C4-2B (cell line): ENCODE results near the gene NFYC.

Experiments used
- H3K27ac ChIP-seq: fragments of 450-650 bp; 2 replicates; pipeline ENCODE4 v1.5.1; 2017
- CTCF ChIP-seq: fragments of 450-650 bp; conservative IDR thresholded peaks from 2 replicates; pipeline ENCODE4 v1.5.1; 2017; ENCODE audit warnings: mild to moderate bottlenecking
- ZFX ChIP-seq: fragments of 450-650 bp; IDR thresholded peaks from 2 replicates; pipeline ENCODE4 v1.6.1; 2017

NFYC gene

DNA sequence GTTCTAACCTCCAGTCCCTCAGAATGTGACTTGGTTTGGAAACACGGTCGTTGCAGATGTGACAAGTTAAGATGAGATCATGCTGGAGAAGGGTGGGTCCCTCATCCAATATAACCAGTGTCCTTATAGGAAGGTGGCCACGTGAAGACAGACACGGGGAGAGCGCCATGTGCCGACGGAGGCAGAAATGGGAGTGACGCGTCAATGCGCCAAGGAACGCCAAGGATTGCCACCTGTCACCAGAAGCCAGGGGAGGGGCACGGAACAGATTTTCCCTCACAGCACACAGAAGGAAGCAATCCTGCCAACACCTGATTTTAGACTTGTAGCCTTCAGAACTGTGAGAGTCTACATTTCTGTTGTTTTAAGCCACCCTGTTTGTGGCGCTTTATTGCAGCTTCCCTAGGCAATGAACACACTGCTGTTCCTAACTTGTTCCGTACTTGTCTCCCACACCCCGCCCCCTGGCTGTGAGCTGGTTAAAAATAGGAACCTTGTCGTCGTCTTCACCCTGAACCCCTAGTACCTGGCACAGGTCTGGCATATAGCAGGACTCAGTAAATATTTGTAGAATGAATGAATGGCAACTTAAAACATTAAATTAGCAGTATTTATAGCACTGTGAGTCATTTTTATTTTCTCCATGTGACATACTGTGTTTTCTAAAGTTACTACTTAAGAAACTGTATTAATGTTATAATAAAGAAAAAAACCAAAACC is 40.2 kb upstream of the NFYC start:
- TF ChIP-seq ZFX (no peak), CTCF (no peak)
- no peak overlapping the region for H3K27ac ChIP-seq

DNA sequence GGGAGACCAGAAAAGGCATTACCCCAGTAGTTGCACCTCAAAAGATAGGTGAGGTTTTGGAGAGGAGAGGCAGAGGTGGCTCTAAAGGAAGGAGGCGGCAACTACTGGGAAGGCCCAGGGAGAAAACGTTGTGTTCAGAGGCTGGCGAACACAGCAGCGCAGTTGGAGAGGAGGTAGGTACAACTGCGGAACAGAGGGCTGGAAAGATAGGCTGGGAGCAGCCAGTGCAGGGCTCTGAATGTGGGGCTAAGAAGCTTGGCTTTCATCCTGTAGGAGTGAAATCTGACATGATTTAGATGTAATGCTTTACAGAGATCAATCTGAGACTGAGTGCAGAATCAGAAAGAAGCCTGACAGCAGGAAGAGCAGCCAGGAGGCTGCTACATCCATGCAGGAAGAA is 39.0 kb upstream of the NFYC start:
- no peak overlapping the region for H3K27ac ChIP-seq
- no peak for TF ChIP-seq ZFX
- no peak for TF ChIP-seq CTCF

DNA sequence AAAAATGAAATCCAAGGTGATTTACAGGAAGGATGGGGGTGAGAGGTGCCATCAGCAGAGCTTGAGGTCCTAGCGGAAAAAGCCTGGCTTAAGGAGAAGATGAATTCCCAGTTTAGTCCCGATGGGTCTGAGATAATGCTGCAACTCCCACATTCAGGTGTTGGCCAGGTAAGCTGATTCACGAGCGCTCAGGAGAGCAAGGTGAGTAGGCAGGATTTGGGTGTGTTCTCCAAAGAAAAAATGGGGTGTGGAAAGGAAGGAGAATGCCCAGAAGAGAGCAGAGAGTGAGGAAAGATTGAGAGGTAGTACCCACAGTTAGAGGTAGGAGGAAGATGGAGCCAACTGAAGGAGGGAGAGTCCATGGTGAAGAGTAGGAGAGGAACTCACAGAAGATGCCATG is 38.5 kb upstream of the NFYC start:
- H3K27ac ChIP-seq = no peak overlapping the region
- TF ChIP-seq CTCF = no peak
- TF ChIP-seq ZFX = no peak

DNA sequence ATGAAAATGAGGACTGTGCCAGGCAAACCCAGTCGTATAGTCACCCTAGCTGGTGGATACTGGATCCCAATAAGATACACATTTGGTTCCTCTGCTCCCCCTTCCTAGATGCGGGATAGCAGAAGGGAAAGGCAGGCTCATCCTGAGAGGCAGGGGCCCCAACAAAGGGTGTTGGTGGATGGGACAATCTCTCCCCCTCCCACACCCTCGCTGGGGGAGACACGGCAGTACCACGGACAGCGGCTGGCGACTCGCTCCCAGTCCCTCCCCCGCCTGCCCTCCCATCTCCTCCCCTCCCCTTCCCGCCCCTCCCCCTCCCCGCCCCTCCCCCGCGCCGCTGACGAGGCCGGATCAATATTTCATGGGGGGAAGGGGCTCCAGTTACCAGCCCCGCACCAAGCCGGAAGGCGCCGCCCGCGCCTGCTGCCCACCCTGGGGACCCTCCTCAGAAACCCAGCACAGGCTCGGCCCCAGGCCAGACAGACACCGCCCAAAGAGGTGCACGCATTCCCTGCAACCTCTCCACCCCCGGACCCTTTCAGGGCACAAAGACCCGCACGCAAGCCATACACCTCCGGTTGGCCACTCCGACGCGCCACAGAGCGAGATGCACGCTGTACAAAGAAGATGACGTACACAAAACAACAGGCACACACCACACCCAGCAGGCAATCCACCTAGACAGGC is 37.5 kb upstream of the NFYC start:
- TF ChIP-seq ZFX (no peak), CTCF (no peak)
- no peak overlapping the region for H3K27ac ChIP-seq

DNA sequence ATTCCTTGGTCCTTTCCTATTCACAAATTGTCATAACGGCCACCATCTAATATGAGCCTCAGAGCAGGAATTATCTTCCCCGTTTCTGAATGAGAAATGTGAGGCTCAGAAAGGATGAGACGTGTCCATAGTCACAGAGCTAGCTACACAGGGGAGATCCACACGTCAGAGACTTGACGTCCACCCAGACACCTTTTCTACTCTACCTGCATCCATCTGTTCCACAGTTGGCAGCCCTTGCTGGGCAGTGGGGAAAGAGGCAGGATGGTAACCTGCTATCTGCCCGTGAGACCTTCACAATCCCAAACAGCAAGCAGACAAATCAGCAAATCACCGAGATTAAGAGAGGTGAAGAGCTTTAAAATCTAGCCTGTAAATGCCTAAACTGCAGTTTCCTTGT is 34.5 kb upstream of the NFYC start:
- no peak overlapping the region for H3K27ac ChIP-seq
- TF ChIP-seq CTCF (no peak), ZFX (no peak)

DNA sequence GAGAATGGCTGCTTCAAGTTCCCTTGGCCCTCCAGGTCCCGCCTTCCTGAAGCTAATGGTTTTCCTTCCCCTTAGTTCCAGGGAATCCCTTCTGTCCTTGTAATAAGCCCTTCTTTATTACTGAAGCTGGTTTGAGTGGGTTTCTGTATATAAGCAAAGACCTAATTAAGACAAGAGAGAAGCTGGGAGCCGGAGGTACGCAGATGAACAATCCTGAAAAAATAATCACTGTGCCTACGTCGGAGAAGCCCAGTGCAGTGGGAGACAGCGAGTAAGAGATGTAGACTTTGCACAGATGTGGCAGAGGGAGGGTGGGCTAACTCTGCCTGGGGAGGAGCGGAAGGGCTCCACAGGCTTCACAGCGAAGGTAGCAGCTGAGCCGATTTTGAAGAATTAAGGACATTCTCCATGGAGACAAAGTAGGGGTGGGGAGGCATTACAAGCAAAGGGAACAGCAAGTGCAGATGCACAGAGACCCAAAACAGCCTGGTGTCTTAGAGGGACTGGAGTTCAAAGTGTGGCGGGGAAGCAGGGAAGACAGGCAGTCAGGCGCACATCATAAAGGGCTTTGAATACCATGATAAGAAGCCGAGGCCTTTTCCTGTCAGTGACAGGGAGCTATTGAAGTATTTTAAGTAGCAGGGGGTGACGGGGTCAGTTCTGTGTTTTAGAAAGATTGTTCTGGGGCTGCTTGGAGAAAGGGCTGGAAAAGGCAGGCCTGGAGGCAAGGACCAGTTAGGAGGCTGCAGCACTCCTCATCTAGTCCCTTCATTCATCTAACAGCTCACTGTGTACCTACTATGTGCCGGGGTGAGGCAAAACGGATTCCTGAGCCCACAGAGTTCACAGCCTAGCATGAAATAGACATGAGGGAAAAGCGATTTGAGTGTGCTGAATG is 32.5 kb upstream of the NFYC start:
- no peak for TF ChIP-seq CTCF
- no peak for TF ChIP-seq ZFX
- no peak overlapping the region for H3K27ac ChIP-seq

DNA sequence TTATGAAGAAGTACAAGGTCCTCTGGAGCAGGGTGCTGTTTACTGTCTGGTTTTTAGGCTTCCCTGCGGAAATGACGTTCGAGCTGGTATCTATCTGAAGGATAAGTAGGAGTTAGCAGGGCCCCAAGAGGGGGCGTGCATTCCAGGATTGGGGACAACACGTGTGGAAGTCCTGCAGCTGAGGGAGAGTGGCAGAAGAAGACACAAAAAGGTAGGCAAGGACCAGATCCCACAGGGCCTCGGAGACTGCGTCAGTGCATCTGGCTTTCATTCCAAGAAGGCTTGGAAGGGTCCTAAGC is 31.9 kb upstream of the NFYC start:
- TF ChIP-seq CTCF (no peak), ZFX (no peak)
- H3K27ac ChIP-seq = no peak overlapping the region
